Stimulated activated CD8-positive, alpha-beta memory T cell treated with anti-CD3 and anti-CD28 coated beads, Interleukin-12 subunit alpha, Interleukin-12 subunit beta, amount 100 ng/mL, for 4 hours (primary cell): ENCODE measurements around the gene SLC16A12.

Experiments used
- DNase-seq: peaks from one replicate; pipeline ENCODE4 v3.0.0-alpha.2; 2020; ENCODE audit warnings: low read depth

SLC16A12 gene

DNA sequence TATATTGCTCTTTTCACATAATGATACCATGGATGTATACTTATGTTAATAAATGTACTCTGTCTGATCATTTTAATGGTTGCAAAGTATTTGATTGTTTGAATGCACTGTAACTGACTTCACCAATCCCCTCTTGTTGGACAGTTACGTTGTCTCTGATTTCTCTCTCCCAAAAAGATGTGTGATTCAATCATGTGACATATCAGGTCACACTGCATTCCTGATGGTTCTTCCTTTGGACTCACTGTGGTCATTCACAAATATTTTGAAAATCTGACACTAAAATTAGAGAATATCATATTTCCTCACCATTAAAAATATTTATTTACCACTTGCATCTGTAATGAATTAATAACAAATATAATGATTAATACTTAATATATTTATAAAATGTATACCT lies 22.2 kb downstream of the SLC16A12 start:
- no peak for DNase-seq

DNA sequence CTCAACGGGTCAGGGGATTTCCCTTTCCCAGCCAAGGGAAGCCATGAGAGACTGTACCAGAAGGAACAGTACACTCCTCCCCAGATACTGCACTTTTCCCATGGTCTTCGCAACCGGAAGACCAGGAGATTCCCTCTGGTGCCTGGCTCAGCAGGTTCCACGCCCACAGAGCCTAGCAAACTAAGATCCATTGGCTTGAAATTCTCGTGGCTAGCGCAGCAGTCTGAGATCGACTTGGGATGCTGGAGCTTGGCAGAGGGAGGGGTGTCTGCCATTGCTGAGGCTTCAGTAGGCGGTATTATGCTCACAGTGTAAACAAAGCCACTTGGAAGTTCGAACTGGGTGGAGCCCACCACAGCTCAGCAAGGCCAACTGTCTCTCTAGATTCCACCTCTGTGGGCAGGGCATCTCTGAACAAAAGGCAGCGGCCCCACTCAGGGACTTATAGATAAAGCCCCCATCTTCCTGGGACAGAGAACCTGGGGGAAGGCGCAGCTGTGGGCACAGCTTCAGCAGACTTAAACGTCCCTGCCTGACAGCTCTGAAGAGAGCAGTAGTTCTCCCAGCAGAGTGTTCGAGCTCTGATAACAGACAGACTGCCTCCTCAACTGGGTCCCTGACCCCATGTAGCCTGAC lies 29.6 kb downstream of the SLC16A12 start:
- no peak for DNase-seq

DNA sequence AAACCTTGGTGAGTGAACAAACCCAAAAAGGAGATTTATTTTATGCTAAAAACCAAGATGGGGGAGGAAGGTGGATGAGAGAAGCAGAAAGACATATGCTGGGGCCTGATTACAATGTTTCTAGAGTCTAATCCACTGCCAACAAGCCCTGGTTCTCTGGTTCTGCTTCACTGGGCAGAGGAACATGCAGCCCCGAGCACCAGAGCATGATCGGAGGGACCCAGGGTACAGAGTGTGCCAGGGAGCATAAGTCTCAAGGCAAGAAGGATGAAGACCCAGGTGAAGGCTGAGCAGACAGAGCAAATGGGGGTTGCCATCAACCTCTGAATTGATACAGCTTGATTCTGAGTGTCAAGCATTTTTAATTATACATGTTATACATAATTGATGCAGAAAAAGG lies 30.7 kb downstream of the SLC16A12 start:
- no peak for DNase-seq

DNA sequence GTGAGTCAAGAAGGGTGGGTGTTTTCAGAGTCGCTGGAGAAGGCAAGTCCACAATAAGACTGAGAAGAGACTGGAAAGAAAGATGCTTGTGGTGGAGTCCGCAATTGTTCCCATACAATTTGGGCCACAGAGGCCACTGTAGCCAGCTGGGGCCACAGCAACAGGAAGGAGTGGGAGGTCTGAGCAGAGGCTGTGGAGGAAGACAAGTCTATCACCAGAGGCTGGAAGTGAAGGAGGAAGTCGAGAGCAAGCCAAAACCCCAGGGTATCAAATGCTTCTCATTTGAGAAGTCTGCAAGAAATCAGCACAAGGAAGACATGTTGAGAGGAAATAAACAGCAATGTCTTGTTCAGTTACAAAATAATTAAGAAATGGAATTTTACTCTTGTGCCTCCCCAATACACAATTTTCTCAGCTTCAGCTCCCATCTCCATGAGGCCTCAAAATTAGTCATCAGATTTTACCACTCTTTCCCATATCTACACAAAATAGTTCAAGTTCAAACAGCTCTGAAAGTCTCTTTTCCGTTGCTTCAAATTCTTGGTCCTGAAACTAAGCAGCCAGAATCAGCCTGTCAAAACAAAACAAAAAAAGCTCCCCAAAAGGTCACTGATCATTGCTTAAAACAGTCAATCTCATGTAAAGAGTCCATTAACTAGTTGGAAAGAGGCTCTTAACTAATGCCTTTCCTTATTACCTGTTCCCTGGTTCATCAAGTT lies 31.6 kb downstream of the SLC16A12 start:
- no peak for DNase-seq

DNA sequence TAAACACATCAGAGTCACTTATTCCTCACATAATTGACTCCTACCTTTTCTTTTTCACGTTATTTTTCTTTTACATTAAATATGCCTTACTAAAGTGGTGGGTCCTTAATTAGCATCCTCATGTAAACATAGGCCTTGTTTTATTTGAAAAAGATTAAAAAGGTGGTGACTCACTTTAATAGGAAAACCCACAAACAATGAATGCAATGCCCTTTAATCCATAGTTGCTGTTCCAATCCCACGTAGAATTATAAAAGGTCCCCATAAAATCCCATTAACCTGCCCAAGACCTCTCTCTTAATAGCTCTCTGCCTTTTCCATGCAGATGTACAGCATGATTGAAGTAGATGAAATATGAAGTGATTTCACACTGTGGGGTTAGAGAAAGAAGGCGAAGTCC lies 32.2 kb downstream of the SLC16A12 start:
- no peak for DNase-seq

DNA sequence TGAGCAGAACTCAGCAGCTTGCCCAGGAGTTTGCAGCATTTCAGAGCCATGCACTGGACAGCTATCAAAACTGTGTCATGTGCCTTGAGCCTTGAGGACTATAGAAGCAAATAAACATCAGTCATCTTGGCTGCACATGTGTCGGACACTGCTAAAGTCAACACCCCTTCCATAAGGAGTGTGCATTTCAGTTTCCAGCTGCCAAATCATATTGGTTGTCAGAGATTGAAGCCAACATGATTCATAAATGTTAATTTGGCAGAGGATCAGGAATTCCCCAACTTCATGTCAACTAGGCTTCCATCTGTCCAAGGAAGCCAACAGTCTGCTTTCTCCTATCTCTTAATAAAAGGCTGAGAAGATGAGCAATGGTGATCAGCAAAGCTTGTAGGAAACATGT lies 32.8 kb downstream of the SLC16A12 start:
- DNase-seq: no peak

DNA sequence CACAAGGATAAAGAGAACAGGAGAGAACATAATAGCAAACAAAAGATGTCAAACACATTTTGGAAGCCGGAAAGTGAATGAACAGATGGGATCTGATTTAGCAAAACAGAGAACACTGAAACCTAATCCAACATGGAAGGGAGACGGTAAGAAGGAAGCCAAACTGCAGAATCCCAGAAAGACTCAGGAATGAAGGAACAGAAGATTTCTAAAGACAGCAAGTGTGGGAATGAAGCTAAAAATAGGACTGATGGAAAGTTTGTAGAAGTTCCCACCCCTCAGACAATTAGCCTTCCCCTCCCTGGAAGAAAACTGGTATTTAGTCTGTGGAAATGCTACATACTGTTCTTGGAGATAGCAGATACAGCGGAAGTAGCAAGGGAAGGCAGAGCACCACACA lies 40.8 kb downstream of the SLC16A12 start:
- no peak for DNase-seq

DNA sequence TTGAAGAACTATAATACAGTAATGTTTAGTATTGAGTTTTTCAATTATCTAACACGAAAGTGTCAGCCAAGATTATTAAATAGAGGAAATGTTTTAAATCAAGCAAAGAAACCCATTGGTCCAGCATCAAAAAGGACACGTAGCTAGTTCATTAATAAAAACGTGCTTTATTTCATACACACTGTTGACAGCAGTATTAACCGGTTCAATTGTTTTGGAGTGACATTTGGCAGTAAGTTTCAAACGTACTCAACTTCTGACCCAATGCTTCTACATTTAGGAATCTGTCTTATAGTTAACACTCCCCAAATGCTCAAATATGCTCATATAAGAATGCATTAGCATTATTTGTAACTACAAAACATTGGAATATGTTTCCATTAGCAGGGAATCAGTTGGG lies 41.3 kb downstream of the SLC16A12 start:
- no peak for DNase-seq

DNA sequence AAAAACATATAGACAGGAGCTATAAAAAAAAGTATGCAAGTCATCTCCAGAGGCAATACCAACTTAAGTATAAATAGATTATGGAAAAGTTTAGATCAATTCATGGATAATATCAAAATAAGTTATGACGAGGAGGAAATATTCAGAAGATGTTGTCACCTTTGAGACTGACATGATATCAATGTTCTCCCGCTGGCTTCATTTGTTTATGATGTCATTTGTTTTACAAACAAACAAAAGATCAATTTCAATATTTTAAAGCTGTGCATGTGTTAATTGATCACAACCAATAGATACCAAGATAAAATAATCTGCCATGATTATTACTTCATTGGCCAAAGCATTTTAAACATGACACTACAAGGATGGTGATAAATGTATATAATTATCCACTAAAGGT lies 43.5 kb downstream of the SLC16A12 start:
- no peak for DNase-seq

DNA sequence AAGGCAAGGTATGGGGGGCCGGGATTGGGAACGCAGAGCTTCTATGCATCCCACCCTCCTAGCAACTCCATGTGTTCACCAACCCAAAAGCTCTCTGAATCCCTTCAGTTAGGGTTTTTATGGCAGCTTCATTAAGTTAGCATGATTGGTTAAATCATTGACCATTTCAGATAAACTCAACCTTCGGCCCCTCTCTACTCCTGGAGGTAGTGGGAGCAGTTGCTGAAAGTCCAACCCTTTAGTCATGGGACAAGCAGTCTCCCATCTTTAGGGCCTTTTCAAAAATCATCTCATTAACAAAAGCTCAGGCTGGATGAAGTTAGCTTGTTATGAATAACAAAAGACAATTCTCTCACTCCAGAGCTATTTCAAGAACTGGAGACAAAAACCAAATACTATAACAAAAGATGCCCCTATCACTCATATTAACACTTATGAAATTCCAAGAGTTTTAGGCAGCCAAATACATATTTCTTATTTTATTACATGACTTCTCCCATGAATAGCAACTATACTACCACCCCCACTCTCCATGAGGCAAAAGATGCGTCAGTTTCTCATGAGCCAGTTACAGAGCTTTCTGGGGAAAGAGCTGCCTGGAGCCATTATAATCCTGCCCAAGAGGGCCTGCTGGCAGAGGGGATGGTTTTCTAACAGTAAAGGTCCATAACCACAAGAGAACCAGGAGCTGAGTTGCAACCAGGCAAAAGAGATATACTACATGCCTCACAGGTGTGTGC lies 44.6 kb downstream of the SLC16A12 start:
- DNase-seq: no peak

DNA sequence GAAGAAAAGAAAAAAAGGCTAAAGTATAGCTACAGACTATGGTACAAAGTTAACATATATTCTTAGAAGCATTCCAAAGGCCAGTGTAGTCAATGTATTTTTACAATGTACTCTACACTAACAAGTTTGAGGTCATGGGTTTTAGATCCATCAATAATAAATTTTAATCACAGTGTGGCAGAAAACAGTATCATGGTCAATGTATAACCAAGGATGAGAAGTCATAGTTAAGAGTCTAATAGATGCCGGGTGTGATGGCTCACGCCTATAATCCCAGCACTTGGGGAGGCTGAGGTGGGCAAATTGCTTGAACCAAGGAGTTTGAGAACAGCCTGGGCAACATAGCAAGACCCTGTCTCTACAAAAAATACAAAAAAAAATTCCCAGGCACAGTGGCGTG lies 53.1 kb downstream of the SLC16A12 start:
- no peak for DNase-seq

DNA sequence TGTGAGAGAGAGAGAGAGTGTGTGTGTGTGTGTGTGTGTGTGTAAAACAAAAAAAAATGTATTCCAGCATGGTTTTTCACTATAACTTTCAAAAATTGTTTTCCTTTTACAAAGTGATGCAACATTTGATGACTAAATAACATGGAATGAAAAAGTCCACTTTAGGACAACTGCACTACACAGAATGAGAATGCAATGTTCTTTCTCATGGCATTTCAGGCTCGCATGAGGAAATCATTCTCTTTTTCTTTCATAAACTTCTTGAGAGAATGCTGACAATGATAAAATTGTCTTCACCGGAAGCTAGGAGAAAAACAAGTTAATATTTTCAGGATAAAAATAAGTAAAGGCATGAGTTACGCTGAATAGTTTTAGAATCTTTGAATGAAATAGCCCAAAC lies 53.7 kb downstream of the SLC16A12 start:
- DNase-seq: no peak

DNA sequence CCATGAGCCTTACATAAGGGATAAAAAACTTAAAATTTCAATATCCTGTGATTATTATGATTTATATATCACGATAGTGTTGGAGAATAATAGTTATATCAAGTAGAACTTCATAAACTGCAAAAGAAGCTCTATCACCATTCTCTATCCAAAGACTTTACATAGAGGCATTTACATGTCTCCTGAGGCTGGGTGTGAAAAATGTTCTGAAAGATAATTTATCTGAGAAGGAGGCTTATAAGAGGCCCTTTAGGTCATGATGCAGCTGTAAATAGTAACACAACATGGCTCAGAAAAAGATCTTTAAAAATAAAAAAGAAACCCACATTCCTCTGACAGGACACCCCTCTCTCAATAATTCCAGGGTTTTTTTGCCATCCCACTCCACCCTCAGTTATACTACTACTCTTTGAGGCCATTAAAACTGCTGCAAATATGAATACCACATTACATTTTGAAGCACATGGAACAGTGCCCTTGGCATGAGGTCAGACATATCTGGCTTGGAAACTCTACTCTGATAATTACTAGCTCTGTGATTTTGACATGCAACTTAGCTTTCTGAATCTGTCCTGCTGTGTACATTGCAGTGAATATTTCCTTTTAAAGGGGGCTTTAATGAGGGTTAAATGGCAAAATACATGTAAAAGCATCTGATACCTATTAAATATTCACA lies 55.5 kb downstream of the SLC16A12 start:
- no peak for DNase-seq

DNA sequence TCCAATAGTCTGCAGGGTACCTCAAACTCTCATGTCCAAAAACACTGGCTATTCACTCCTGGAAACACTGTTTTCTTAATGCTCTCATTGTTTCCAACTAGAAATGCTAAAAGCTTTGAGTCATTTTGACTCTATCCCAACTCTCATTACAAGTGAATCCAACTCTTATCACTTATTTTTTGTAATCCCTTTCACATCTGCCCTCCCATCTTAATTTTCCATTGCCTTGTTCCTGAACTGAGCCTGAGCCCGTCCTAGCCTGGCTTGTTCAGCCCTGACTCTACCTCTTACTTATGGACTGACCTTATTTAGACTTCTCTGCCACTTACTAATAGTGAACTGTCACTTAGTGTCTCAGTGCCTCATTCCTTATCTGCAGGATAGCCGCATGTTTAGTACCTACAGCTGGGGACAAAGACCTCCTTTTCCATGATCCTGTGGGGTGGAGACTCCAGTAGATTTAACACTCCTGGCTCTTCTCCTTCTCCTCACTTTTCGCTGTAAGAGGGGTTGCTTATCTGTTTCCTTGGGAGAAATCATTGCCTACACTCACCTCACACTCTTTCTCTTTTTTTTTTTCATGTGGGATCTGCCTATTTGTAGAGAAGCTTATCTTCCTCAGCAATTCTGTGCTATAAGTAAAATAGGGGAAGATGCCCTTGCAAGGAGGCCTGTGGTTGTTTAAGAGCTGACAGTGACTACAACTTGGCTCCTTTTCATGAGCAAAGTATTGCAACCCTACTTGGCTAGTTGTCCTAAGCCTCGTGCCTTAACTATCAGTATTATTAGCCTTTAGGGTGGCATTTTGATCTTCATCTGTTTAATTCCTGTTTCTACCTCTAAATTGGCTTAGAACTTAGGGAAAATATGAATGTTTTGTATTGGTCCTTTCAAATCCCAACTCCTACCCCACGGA lies 56.4 kb downstream of the SLC16A12 start:
- no peak for DNase-seq

DNA sequence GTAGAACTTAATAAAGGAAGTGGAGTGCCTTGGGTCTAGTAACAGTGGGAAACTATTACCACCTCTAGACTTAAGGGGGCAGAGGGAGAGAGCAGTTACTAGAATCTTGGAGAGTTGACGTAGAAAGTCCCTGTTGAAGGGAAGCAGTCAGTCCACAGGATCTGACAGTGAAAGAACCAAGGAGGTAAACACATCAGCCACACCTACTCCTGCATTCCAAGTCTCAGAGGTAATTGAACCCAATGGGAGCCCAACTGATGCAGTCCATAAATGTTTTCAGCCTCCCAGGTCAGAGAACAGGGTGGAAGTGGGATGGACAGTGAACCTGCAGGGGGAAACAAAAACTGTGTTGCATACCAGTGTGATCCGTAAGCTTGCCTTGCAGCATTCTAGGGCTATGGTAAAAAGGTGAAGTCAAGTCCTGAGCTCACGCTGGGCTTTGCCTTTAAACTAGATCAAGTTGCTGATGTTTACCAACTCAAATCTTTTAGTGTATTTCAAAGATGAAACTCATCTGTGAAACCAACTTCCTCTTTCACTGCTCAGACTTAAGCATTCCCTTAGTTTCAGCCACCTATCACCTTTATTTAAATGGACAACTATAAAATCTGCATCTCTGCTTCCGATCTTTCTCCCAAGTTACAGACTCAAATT lies 57.2 kb downstream of the SLC16A12 start:
- no peak for DNase-seq

DNA sequence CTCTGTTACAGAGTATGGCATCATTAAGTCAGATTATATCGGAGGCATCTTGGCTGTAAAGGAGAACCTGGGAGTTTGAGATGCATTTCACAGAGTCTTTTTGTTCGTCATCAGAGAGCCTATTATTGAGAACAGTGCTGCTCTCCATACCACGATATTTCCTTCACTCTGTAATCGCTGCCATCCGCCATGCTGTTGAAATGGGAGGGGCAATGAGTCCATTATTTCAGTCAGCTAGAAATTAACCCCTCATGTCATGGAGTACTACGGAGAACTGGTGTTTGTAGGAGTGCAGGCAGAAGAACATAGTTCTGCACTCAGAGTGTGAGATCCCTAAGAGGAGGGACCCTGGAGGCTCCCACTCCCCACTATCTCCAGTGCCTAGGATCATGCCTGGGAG lies 59.2 kb downstream of the SLC16A12 start:
- DNase-seq: no peak

DNA sequence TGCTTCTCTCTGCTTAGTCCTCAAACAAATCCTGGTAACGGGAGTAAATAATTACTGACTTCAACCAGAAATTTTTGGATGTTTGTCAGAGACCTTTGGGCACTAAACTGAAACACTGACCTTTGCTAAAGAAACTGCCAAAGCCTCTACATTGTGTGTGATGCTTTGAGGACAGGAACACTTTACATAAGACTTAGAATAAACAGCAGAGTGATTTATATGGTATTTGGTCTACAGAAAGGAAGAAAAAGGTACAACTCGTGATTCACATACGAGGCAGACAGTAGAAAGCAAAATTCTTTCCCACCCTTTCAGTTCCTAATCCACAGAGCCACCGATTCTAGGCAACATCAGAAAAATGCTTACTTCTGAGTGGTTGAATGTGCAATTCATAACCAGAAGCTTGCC lies 59.8 kb downstream of the SLC16A12 start:
- no peak for DNase-seq

DNA sequence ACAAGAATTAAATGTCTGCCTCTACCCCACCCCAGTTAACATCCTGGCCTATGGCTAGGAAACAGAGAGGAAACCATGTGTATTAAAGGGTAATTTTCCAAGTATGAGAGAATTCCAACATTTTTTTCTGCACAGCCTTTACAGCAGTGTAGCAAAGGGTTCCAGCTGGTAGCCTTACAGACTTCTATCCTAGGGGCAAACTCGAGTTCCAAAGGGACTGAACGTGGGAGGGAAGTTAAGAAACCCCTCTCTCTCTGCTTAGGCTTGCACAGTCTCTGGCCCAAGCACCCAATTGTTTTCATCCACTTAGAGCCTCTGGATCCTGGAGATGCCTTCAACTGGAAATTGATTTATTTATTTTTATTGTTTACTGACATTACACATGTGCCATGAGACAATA lies 60.3 kb downstream of the SLC16A12 start:
- DNase-seq: no peak

DNA sequence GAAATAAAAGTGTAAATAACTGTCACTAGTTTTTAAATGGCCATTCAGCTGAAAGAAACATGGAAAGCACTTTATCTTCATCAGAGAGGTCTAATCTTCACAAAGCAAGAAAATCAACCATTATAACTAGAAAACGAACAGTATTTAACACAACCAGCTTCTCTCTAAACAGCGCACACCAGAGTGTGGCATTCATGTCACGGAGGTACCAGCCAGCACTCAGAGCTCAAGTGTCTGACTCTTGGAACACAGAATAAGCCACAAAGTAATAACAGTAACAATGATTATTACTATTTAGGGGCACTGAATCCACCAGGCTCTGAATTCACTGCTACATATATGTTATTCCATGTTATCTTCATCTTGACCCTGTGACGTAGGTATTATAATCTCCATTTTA lies 60.9 kb downstream of the SLC16A12 start:
- DNase-seq: no peak

DNA sequence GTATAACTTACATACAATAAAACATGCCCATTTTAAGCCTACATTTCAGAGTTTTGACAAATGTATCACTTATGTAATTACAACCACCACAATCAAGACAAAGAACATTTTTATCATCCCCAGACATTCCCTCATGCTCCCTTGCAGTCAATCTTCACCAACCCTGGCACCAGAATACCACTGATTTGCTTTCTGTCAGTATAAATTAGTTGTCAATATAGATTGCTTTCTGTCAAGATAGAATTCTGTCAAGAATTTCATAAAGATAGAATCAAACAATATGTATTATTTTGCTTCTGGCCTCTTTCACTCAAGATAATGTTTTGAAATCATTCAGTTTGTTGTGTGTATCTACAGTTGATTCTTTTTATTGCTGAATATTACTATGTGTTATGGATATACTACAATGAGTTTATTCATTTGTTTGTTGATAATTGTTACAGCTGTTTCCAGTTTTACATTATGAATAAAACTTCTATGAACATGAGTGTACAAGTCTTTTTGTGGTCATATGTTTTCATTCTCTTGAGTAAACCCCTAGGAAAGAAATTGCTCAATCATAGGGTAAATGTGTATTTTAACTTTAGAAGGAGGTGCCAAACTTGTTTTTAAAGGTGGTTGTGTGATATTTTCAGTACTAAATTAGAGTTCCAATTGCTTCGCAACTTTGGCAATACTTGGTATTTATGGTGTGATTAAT lies 64.1 kb downstream of the SLC16A12 start:
- no peak for DNase-seq

DNA sequence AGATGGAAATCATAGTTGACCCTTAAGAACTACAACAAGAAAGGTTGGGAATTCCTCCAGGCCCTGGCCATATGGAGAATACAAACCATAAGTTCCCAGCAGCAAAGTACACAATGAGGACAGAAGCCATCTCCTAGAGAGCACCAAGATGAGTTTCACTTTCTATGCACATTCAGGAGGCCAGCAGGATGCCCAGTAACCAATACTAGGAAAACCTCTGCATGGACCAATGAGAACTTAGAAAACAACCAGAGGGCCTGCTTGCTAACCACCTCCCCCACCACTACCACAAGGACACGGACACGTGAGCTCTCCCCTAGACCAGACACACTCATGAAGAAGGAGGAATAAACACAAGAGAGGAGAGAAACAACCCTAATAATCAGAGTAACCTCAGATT lies 64.8 kb downstream of the SLC16A12 start:
- no peak for DNase-seq
